H9 (cell line): ENCODE results near the gene GJA10. TPM values are rescaled to one million over a fixed set of nuclear protein-coding genes. Genes with fewer than 3 reads are reported as not detected.

Experiments used
- DNase-seq: peaks from one replicate; pipeline ENCODE4 v3.0.0-alpha.2; 2017
- H2AFZ ChIP-seq: one replicate; pipeline ENCODE4 v1.6.1; 2013; ENCODE audit warnings: mild to moderate bottlenecking, low read length, control low read depth, moderate library complexity
- H2AK5ac ChIP-seq: 2 replicates; pipeline ENCODE4 v1.6.1; 2013; ENCODE audit warnings: low read length, control low read depth, mixed read lengths; ENCODE audit not compliant: insufficient read length
- H2BK120ac ChIP-seq: one replicate; pipeline ENCODE4 v1.6.1; 2013; ENCODE audit warnings: low read depth, mild to moderate bottlenecking, low read length, control low read depth, inconsistent platforms; ENCODE audit not compliant: poor library complexity, severe bottlenecking
- H2BK12ac ChIP-seq: 2 replicates; pipeline ENCODE4 v1.6.1; 2013; ENCODE audit warnings: low read length, control low read depth, mixed read lengths, low read depth; ENCODE audit not compliant: insufficient read length
- H2BK15ac ChIP-seq: 2 replicates; pipeline ENCODE4 v1.6.1; 2013; ENCODE audit warnings: low read depth, low read length, control low read depth
- H2BK20ac ChIP-seq: one replicate; pipeline ENCODE4 v1.6.1; 2013; ENCODE audit warnings: low read depth, mild to moderate bottlenecking, low read length, control low read depth, inconsistent platforms; ENCODE audit not compliant: poor library complexity, severe bottlenecking
- H2BK5ac ChIP-seq: 2 replicates; pipeline ENCODE4 v1.6.1; 2013; ENCODE audit warnings: low read length, control low read depth, mixed read lengths; ENCODE audit not compliant: insufficient read length
- H3K14ac ChIP-seq: 2 replicates; pipeline ENCODE4 v1.6.1; 2013; ENCODE audit warnings: low read length, control low read depth; ENCODE audit not compliant: insufficient read depth
- H3K18ac ChIP-seq: 2 replicates; pipeline ENCODE4 v1.6.1; 2013; ENCODE audit warnings: low read depth, mild to moderate bottlenecking, mixed read lengths, low read length, control low read depth; ENCODE audit not compliant: insufficient read length
- H3K23ac ChIP-seq: 2 replicates; pipeline ENCODE4 v1.6.1; 2013; ENCODE audit warnings: low read length, control low read depth, mixed read lengths, low read depth; ENCODE audit not compliant: insufficient read length
- H3K23me2 ChIP-seq: 2 replicates; pipeline ENCODE4 v1.6.1; 2013; ENCODE audit warnings: low read depth, mild to moderate bottlenecking, mixed read lengths, low read length, control low read depth; ENCODE audit not compliant: insufficient read length, poor library complexity, severe bottlenecking
- H3K27ac ChIP-seq: 2 replicates; pipeline ENCODE4 v1.5.1; 2013; ENCODE audit warnings: low read length, control low read depth, mixed read lengths, low read depth; ENCODE audit not compliant: insufficient read length
- H3K27me3 ChIP-seq: 2 replicates; pipeline ENCODE4 v1.6.1; 2013; ENCODE audit warnings: low read length, control low read depth, inconsistent platforms; ENCODE audit not compliant: insufficient read depth
- H3K4ac ChIP-seq: 2 replicates; pipeline ENCODE4 v1.6.1; 2013; ENCODE audit warnings: low read depth, mild to moderate bottlenecking, control low read depth, inconsistent platforms, low read length, moderate library complexity
- H3K4me1 ChIP-seq: 2 replicates; pipeline ENCODE4 v1.6.1; 2013; ENCODE audit warnings: low read length, control low read depth, inconsistent platforms; ENCODE audit not compliant: insufficient read depth
- H3K4me2 ChIP-seq: 2 replicates; pipeline ENCODE4 v1.6.1; 2013; ENCODE audit warnings: low read length, control low read depth, mixed read lengths; ENCODE audit not compliant: insufficient read length, insufficient read depth
- H3K56ac ChIP-seq: 2 replicates; pipeline ENCODE4 v1.6.1; 2013; ENCODE audit warnings: low read depth, mild to moderate bottlenecking, mixed read lengths, low read length, control low read depth; ENCODE audit not compliant: insufficient read length
- H3K79me1 ChIP-seq: 2 replicates; pipeline ENCODE4 v1.6.1; 2013; ENCODE audit warnings: low read depth, mild to moderate bottlenecking, moderate library complexity, low read length, control low read depth, inconsistent platforms; ENCODE audit not compliant: insufficient read depth, poor library complexity, severe bottlenecking
- H3K79me2 ChIP-seq: 2 replicates; pipeline ENCODE4 v1.6.1; 2013; ENCODE audit warnings: low read length, control low read depth, inconsistent platforms; ENCODE audit not compliant: insufficient read depth
- H3K9ac ChIP-seq: 2 replicates; pipeline ENCODE4 v1.6.1; 2013; ENCODE audit warnings: low read length, control low read depth, mixed read lengths; ENCODE audit not compliant: insufficient read length; ENCODE audit errors: extremely low read depth
- H3K9me3 ChIP-seq: one replicate; pipeline ENCODE4 v1.6.1; 2013; ENCODE audit warnings: low read depth, low read length, inconsistent platforms; ENCODE audit not compliant: control insufficient read depth
- H3T11ph ChIP-seq: one replicate; pipeline ENCODE4 v1.6.1; 2013; ENCODE audit warnings: mild to moderate bottlenecking, low read length, control low read depth, inconsistent platforms
- H4K20me1 ChIP-seq: one replicate; pipeline ENCODE4 v1.6.1; 2013; ENCODE audit not compliant: control insufficient read depth, insufficient read length, insufficient read depth
- H4K5ac ChIP-seq: 2 replicates; pipeline ENCODE4 v1.6.1; 2013; ENCODE audit warnings: low read depth, mild to moderate bottlenecking, mixed read lengths, low read length, control low read depth; ENCODE audit not compliant: insufficient read length
- H4K8ac ChIP-seq: replicated peaks from 2 replicates; pipeline ENCODE4 v1.6.1; 2013; ENCODE audit warnings: low read length, control low read depth, mixed read lengths, low read depth; ENCODE audit not compliant: insufficient read length
- H4K91ac ChIP-seq: 2 replicates; pipeline ENCODE4 v1.6.1; 2013; ENCODE audit warnings: low read depth, mild to moderate bottlenecking, moderate library complexity, mixed read lengths, low read length, control low read depth; ENCODE audit not compliant: insufficient read length
- H3K27ac Mint-ChIP-seq, 3 experiments: 2 replicates in 2 of 3; 3 replicates in 1 of 3; pipeline ENCODE4 v1.8.0; 2020 to 2021; ENCODE audit warnings: mixed read lengths in 3 of 3, mild to moderate bottlenecking in 1 of 3, moderate library complexity in 1 of 3
- H3K27me3 Mint-ChIP-seq: 2 replicates; pipeline ENCODE4 v1.8.0; 2021; ENCODE audit warnings: low read depth, mild to moderate bottlenecking, moderate library complexity, mixed read lengths
- H3K36me3 Mint-ChIP-seq, 3 experiments: 2 replicates in 2 of 3; 3 replicates in 1 of 3; pipeline ENCODE4 v1.8.0; 2020 to 2021; ENCODE audit warnings: low read depth in 3 of 3, mixed read lengths in 3 of 3; ENCODE audit not compliant: insufficient read depth in 1 of 3
- H3K4me1 Mint-ChIP-seq, 2 experiments: 2 replicates each; pipeline ENCODE4 v1.8.0; 2020; ENCODE audit warnings: mixed read lengths in 2 of 2
- H3K4me3 Mint-ChIP-seq, 2 experiments: 2 replicates in 1 of 2; 3 replicates in 1 of 2; pipeline ENCODE4 v1.8.0; 2020 to 2021; ENCODE audit warnings: mild to moderate bottlenecking in 2 of 2, mixed read lengths in 2 of 2, moderate library complexity in 1 of 2
- H3K9me3 Mint-ChIP-seq, 2 experiments: 2 replicates in 1 of 2; 3 replicates in 1 of 2; pipeline ENCODE4 v1.8.0; 2020; ENCODE audit warnings: mild to moderate bottlenecking in 2 of 2, mixed read lengths in 2 of 2, moderate library complexity in 1 of 2
- CTCF ChIP-seq: fragments of 200-600 bp; sonication (generic); conservative IDR thresholded peaks from 3 replicates; pipeline ENCODE4 v1.8.0; 2021; ENCODE audit warnings: antibody characterized with exemption, mild to moderate bottlenecking
- WGBS: extraction: QIAGEN DNeasy Blood & Tissue Kit; methylation state at CpG from one replicate; pipeline ENCODE4 v1.1.7; 2013; ENCODE audit warnings: missing lambda C conversion rate, low lambda C conversion rate, mixed read lengths; ENCODE audit not compliant: insufficient read length; ENCODE audit errors: extremely low coverage; 5-methylcytosine and 5-hydroxymethylcytosine counted together
- total RNA-seq: library from RNA; stranded (reverse); gene quantifications from 2 replicates; pipeline ENCODE4 v1.2.1, GENCODE V29; 2021

GJA10 gene
- total RNA-seq, 1 experiment from 2014 or later: not detected

GRCh38 chr6:89936177-89936576, 41.9 kb downstream of the GJA10 start:
- Histone ChIP-seq H3K14ac (no peak overlapping the region), H3K9ac (no peak overlapping the region), H3K18ac (no peak overlapping the region), H3K79me1 (no peaks in the 10 kb centered on the region), H2AK5ac (no peak overlapping the region), H4K20me1 (no peaks in the 10 kb centered on the region), H2BK12ac (no peak overlapping the region), H3K4me2 (no peak overlapping the region), H3K23ac (no peak overlapping the region), H3K56ac (no peak overlapping the region), H3K4ac (no peak overlapping the region), H4K5ac (no peak overlapping the region), H2BK120ac (no peak overlapping the region), H2AFZ (no peak overlapping the region), H3K9me3 (no peaks in the 10 kb centered on the region), H3K27me3 (no peaks in the 10 kb centered on the region), H4K8ac (no peak overlapping the region), H3T11ph (no peak overlapping the region), H4K91ac (no peak overlapping the region), H2BK15ac (no peak overlapping the region), H2BK5ac (no peak overlapping the region), H3K79me2 (no peaks in the 10 kb centered on the region), H3K27ac (no peak overlapping the region), H3K23me2 (no peaks in the 10 kb centered on the region), H2BK20ac (no peak overlapping the region), H3K4me1 (no peaks in the 10 kb centered on the region)
- DNase-seq: no peak
- H3K27me3 Mint-ChIP-seq: no peaks in the 10 kb centered on the region
- H3K9me3 Mint-ChIP-seq: no peaks in the 10 kb centered on the region; a peak in 1 of 5 replicates
- TF ChIP-seq CTCF: no peak
- no peaks in the 10 kb centered on the region for H3K36me3 Mint-ChIP-seq
- peaks cover 4 to 9% of the 10 kb centered on the region in 2 experiments for H3K4me1 Mint-ChIP-seq
- no peak overlapping the region for H3K4me3 Mint-ChIP-seq
- H3K27ac Mint-ChIP-seq: no peak overlapping the region
- no CpG with 5 or more reads among the region's 1 CpG for WGBS
